Natural killer cell treated with Interleukin-12 subunit alpha and Interleukin-12 subunit beta and Interleukin-15 and Interleukin-18, amount 100 ng/mL, for 72 hours (primary cell): ENCODE results near the gene IFI6. TPM values are rescaled to one million over a fixed set of nuclear protein-coding genes. Genes with fewer than 3 reads are reported as not detected.

Experiments used
- ATAC-seq, 2 donors: fragments of 150-1000 bp; cut with Tn5 transposase in 1 of 2; sonication (Bioruptor Pico), chemical (Tn5 transposase) in 1 of 2; 2 replicates each; pipeline ENCODE4 v1.10.0; 2021
- DNase-seq: peaks from one replicate; pipeline ENCODE4 v3.0.0; 2022; ENCODE audit warnings: low spot score
- H3K27ac Mint-ChIP-seq, 2 donors: 1 replicate in 1 of 2; 2 replicates in 1 of 2; pipeline ENCODE4 v1.8.0; 2022; ENCODE audit warnings: mixed read lengths in 2 of 2, mild to moderate bottlenecking in 1 of 2, moderate library complexity in 1 of 2
- H3K27me3 Mint-ChIP-seq, 2 donors: 1 replicate in 1 of 2; 2 replicates in 1 of 2; pipeline ENCODE4 v1.8.0; 2022; ENCODE audit warnings: mixed read lengths in 2 of 2
- H3K36me3 Mint-ChIP-seq: one replicate; pipeline ENCODE4 v1.8.0; 2022; ENCODE audit warnings: mixed read lengths
- H3K4me1 Mint-ChIP-seq, 2 donors: 1 replicate in 1 of 2; 2 replicates in 1 of 2; pipeline ENCODE4 v1.8.0; 2022; ENCODE audit warnings: low read depth in 2 of 2, mixed read lengths in 2 of 2, mild to moderate bottlenecking in 1 of 2
- H3K4me3 Mint-ChIP-seq: one replicate; pipeline ENCODE4 v1.8.0; 2022; ENCODE audit warnings: mixed read lengths
- H3K9me3 Mint-ChIP-seq: 2 replicates; pipeline ENCODE4 v1.8.0; 2022; ENCODE audit warnings: mixed read lengths
- total RNA-seq, 2 donors: library from RNA; stranded (reverse); gene quantifications; one replicate each; pipeline ENCODE4 v1.2.3, GENCODE V29; 2022

Gene IFI6
- total RNA-seq, 2 donors from 2014 or later = 42.8 to 45.4 TPM

- Mint-ChIP-seq H3K4me3 (no peak overlapping the region), H3K4me1 (peaks cover 36 to 42% of the 10 kb centered on the region in 2 donors), H3K27ac (no peak overlapping the region), H3K9me3 (no peaks in the 10 kb centered on the region), H3K27me3 (no peaks in the 10 kb centered on the region), H3K36me3 (no peaks in the 10 kb centered on the region)
- ATAC-seq (no peak), DNase-seq (no peak)
Measured at GRCh38 chr1:27665016-27665651, 6.9 kb downstream of the IFI6 start.

GRCh38 chr1:27664291-27664690 is 7.7 kb downstream of the IFI6 start:
- Mint-ChIP-seq H3K9me3 (no peaks in the 10 kb centered on the region), H3K4me1 (peaks cover 40 to 41% of the 10 kb centered on the region in 2 donors), H3K36me3 (no peaks in the 10 kb centered on the region), H3K4me3 (no peak overlapping the region), H3K27ac (no peak overlapping the region), H3K27me3 (no peaks in the 10 kb centered on the region)
- DNase-seq = no peak
- ATAC-seq = no peak

DNA sequence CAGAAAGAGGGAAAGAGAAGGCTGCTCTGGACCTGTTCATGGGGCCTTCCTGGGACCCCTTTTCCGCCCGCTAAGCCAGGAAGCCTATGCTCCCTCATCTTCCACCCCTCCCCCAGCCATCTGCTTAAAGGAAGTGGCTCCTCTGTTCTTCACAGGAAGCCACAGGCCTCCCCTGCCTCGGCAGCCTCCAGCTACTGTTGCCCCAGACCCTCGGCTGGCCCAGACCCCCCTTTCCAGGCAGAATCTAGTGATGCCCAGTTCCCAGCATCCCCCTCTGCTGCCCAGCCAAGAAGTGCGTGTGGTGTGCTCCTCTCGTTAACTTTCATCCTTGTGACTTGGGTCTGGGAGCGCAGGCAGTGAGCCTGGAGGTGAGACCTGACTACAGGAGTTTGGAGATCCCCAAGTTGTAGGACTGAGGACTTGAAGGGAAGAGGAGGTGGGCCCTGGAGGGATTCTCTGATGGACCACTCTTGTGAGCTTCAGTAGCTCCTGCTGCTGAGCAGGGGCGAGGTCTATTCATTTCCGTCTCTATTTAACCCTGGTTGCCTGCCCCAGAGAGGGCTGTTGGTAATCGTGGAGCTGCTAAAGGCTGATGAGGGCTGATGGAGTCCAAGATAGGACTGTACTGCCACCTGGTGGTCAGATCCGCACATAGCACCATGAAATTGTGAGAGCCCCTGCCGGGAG is 9.1 kb downstream of the IFI6 start:
- Mint-ChIP-seq H3K4me1 (peaks cover 43 to 45% of the 10 kb centered on the region in 2 donors), H3K4me3 (peak overlapping the region; percentile 85), H3K27me3 (no peaks in the 10 kb centered on the region), H3K36me3 (no peaks in the 10 kb centered on the region), H3K27ac (peak overlapping the region; percentile 94 to 99), H3K9me3 (no peaks in the 10 kb centered on the region)
- ATAC-seq = peak; percentile 75 to 81
- DNase-seq = peak; percentile 91

GRCh38 chr1:27662261-27662660 is 9.7 kb downstream of the IFI6 start:
- Mint-ChIP-seq H3K4me3 (peak overlapping the region; percentile 85), H3K27me3 (no peaks in the 10 kb centered on the region), H3K9me3 (no peaks in the 10 kb centered on the region), H3K4me1 (peaks cover 43 to 45% of the 10 kb centered on the region in 2 donors), H3K27ac (peak overlapping the region; percentile 94 to 99), H3K36me3 (no peaks in the 10 kb centered on the region)
- ATAC-seq (no peak), DNase-seq (no peak)

DNA sequence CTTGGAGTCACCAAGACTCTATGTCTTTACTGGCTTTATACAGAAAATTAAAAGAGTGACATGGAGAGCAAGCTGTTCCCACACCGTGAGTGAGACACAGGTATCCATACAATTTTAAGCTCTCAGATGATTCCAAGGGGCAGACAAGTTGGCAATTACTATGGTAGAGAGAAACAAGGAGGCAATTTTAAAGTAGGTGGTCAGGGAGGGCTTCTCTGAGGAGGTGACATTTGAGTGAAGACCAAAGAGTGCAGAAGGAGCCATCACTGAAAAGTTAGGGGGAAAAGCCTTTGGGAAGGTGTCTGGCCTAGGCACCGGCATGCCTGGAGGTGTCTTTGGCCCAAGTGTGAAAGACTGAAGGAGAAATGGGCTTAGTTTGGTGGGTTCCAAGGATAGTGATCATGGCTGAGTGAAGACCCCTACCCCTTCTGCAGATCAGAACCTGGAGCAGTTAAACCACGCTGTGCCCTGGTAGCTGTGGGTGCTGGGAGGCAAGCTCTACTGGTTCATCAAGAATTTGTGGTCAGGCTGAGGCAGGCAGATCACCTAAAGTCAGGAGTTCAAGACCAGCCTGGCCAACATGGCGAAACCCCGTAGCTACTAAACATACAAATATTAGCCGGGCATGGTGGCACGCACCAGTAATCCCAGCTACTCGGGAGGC is 10.4 kb downstream of the IFI6 start:
- no peak for DNase-seq
- Mint-ChIP-seq H3K4me1 (peaks cover 45 to 46% of the 10 kb centered on the region in 2 donors), H3K36me3 (no peaks in the 10 kb centered on the region), H3K9me3 (no peaks in the 10 kb centered on the region), H3K4me3 (peak overlapping the region; percentile 80), H3K27ac (peak overlapping the region; percentile 94 to 99), H3K27me3 (no peaks in the 10 kb centered on the region)
- no peak for ATAC-seq

DNA sequence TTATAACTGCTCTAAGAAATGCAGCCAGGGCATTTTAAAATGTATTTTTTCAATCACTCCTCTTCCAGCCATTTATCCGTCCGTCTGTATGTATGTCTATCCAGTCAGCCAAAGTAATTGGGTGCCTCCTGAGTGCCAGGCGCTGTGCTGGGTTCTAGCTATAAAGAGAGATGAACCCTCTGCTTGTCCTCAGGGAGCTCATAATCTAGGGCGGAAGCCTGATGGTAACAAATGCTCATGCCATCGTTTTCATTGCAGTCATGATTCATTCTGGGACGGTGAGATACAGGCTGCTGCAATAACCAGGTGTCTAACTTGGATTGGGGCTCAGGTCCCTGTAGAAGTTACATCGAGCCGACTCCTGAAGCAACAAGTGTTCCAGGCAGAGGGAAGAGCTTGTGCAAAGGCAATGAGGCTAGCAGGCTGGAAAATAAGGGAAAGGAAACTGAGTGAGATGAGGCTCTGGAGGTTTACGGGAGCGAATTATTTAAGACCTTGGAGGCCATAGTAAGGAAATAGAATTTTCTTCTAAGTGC is 11.6 kb downstream of the IFI6 start:
- no peak for DNase-seq
- no peaks in the 10 kb centered on the region for H3K27me3 Mint-ChIP-seq
- ATAC-seq = no peak
- peak overlapping the region; percentile 80 for H3K4me3 Mint-ChIP-seq
- no peaks in the 10 kb centered on the region for H3K9me3 Mint-ChIP-seq
- H3K27ac Mint-ChIP-seq = peak overlapping the region; percentile 94 to 99
- no peaks in the 10 kb centered on the region for H3K36me3 Mint-ChIP-seq
- H3K4me1 Mint-ChIP-seq = peaks cover 45 to 46% of the 10 kb centered on the region in 2 donors

DNA sequence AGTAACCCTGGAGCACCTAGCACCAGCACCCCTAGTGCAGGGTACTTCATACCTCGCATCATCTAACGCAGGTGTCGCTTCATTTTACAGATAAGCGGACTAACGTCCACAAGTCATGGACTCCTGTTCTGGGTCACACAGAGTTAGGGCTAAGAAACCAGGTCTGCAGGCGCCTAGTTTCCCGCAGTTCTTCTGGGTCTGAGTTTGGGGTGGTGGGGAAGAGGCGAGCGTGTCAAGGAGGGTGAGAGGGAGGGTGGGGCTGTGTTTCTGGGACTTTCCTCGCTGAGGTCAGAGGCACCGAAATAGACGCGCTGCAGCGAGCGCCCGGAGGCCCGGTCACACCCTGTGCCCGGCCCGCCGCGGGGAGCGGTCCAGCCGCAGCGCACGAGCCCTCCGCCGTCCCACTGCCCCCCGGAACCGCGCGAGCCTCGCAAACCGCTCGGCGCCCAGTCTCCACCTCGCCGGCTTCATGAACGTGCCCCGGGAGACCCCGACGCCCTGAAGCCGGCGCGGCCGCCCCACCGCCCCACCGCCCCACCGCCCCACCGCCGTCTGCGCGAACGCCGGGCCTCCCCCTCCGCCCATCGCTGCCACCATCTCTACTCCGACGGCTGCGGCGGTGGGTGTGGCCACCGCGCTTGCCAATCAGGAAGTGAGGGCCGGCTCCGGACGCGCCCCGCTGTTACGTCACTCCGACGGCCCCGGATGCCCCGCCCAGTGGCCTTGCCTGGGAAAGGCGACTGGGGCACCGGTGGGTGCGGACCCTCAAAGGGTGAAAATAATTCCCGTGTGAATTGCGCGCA is 12.3 kb downstream of the IFI6 start:
- Mint-ChIP-seq H3K36me3 (no peaks in the 10 kb centered on the region), H3K27ac (peak overlapping the region; percentile 94 to 99), H3K9me3 (no peaks in the 10 kb centered on the region), H3K4me3 (peak overlapping the region; percentile 80), H3K4me1 (peaks cover 45 to 50% of the 10 kb centered on the region in 2 donors), H3K27me3 (no peaks in the 10 kb centered on the region)
- DNase-seq = peak; percentile 97
- peak; percentile 85 to 91 for ATAC-seq

GRCh38 chr1:27658951-27659496 is 13.0 kb downstream of the IFI6 start:
- Mint-ChIP-seq H3K4me1 (peaks cover 45 to 50% of the 10 kb centered on the region in 2 donors), H3K27ac (peak overlapping the region; percentile 94 to 99), H3K27me3 (no peaks in the 10 kb centered on the region), H3K9me3 (no peaks in the 10 kb centered on the region), H3K36me3 (no peaks in the 10 kb centered on the region), H3K4me3 (peak overlapping the region; percentile 80)
- peak; percentile 2 to 6 for ATAC-seq
- DNase-seq = peak; percentile 76

DNA sequence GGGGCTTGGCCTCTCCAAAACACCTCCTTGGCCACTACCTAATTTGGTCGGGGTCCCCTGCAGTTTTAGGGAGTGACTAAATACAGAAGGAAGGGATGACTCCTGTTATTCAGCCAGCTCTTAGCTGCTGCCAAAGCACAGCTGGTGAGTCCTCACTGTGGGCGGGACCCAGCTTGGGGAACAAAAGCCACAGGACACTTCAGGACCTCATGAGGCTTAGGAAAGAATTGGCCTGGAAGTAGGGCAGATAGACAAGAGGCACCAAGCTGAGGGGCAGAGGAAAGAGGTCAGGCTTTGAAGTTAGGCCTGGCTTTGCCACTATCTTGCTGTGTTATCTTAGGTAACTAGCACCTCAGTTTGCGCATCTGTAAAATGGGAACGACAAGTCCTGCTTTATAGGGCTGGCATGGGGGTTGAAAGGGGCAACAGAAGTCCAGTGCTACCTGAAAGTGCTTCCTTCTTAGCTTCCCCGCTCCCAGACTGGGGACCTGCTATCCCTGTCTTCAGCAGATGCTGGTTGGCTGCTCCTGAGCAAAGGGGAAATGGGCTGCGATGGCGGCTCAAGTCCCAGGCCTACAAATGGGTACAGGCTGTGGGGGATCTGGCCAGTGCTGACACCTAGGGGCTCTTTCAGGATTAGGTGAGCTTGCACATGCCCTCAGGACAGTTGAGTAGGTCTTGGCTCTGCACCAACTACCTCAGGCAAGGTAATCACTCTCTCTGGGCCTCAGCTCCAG is 15.7 kb downstream of the IFI6 start:
- Mint-ChIP-seq H3K4me3 (no peak overlapping the region), H3K27ac (no peak overlapping the region), H3K27me3 (no peaks in the 10 kb centered on the region), H3K4me1 (peaks cover 28 to 38% of the 10 kb centered on the region in 2 donors), H3K36me3 (no peaks in the 10 kb centered on the region), H3K9me3 (no peaks in the 10 kb centered on the region)
- DNase-seq (no peak), ATAC-seq (no peak)

DNA sequence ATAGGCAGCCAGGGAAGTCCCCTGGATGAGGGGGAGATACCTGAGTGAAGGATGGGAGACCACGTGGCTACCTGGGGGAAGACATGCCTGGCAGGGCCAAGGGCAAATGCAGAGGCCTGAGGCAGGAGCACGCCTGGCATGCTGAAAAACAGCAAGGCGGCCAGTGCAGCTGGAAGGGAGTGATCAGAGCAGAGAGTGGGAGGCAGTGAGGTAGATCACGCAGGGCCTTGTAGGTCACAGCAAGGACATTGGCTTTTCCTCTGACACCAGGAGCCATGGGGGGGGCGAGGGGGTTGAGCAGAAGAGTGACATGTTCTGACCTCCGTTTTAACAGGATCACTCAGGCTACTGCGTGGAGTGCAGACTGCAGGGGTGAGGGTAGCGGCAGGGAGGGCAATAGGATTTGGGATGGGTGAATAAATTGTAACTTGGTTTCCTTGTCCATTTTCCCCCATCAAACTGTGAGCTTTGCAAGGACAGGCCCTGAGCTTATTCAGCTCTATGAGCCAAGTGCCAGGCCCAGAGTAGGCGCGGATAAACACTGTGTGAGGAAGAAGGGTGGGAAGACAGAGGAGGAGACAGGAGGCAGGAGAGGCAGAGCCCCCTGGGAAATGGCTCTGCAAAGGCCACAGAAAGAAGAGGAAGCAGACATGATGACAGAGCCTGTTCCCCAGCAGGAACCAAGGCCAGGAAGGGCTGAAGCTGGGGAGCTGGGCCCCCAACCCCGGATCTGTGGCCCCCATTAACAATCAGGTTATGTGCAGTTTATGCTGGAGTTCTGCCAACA is 16.6 kb downstream of the IFI6 start:
- Mint-ChIP-seq H3K27me3 (no peaks in the 10 kb centered on the region), H3K9me3 (no peaks in the 10 kb centered on the region), H3K4me1 (peaks cover 28 to 34% of the 10 kb centered on the region in 2 donors), H3K4me3 (no peak overlapping the region), H3K27ac (peak overlapping the region in 1 of 2 donors; percentile 64), H3K36me3 (no peaks in the 10 kb centered on the region)
- no peak for ATAC-seq
- peak; percentile 22 for DNase-seq

- H3K27me3 Mint-ChIP-seq = no peaks in the 10 kb centered on the region
- no peak overlapping the region for H3K4me3 Mint-ChIP-seq
- no peak overlapping the region for H3K27ac Mint-ChIP-seq
- H3K4me1 Mint-ChIP-seq = peaks cover 16 to 26% of the 10 kb centered on the region in 2 donors
- DNase-seq = no peak
- no peak for ATAC-seq
- no peaks in the 10 kb centered on the region for H3K36me3 Mint-ChIP-seq
- no peaks in the 10 kb centered on the region for H3K9me3 Mint-ChIP-seq
Measured at GRCh38 chr1:27652111-27652864, 19.7 kb downstream of the IFI6 start.
